CD4-positive, CD25-positive, alpha-beta regulatory T cell (primary cell): ENCODE data around the gene LDLRAD3. TPM values are rescaled to one million over a fixed set of nuclear protein-coding genes. Genes with fewer than 3 reads are reported as not detected.

ENCODE experiments used
- ATAC-seq, 2 donors: fragments of 150-1000 bp; cut with Tn5 transposase; one replicate each; pipeline ENCODE4 v1.10.0; 2021; ENCODE audit warnings: low read depth in 2 of 2, moderate number of reproducible peaks in 2 of 2, moderate library complexity in 1 of 2
- DNase-seq, 3 donors: peaks; one replicate each; pipeline versions ENCODE4 v3.0.0 to v3.0.0-alpha.2; 2012 to 2022; ENCODE audit warnings: mixed read lengths in 1 of 3
- H3K27ac ChIP-seq: one replicate; pipeline ENCODE4 v1.7.0; 2013; ENCODE audit warnings: mild to moderate bottlenecking, low read length; ENCODE audit not compliant: insufficient read depth, poor library complexity, severe bottlenecking
- H3K27me3 ChIP-seq: one replicate; pipeline ENCODE4 v1.7.0; 2013; ENCODE audit warnings: low read length; ENCODE audit not compliant: control insufficient read depth, insufficient read depth
- H3K36me3 ChIP-seq: one replicate; pipeline ENCODE4 v1.7.0; 2013; ENCODE audit warnings: mild to moderate bottlenecking, low read length, moderate library complexity; ENCODE audit not compliant: control insufficient read depth, insufficient read depth
- H3K4me1 ChIP-seq: 2 replicates; pipeline ENCODE4 v1.7.0; 2013; ENCODE audit warnings: mild to moderate bottlenecking, low read length; ENCODE audit not compliant: insufficient read depth, control insufficient read depth, poor library complexity, severe bottlenecking
- H3K4me3 ChIP-seq: one replicate; pipeline ENCODE4 v1.7.0; 2013; ENCODE audit warnings: low read depth, mild to moderate bottlenecking, low read length, moderate library complexity
- H3K9me3 ChIP-seq, 2 experiments: 1 replicate in 1 of 2; 2 replicates in 1 of 2; pipeline ENCODE4 v1.7.0; 2013; ENCODE audit warnings: low read length in 2 of 2, mild to moderate bottlenecking in 1 of 2, moderate library complexity in 1 of 2; ENCODE audit not compliant: control insufficient read depth in 2 of 2
- H3K27ac Mint-ChIP-seq, 3 donors: one replicate each; pipeline ENCODE4 v1.8.0; 2020 to 2022; ENCODE audit warnings: mild to moderate bottlenecking in 3 of 3, mixed read lengths in 3 of 3, moderate library complexity in 2 of 3
- H3K27me3 Mint-ChIP-seq: one replicate; pipeline ENCODE4 v1.8.0; 2022; ENCODE audit warnings: mild to moderate bottlenecking, mixed read lengths
- H3K36me3 Mint-ChIP-seq: one replicate; pipeline ENCODE4 v1.8.0; 2020; ENCODE audit warnings: mixed read lengths
- H3K4me1 Mint-ChIP-seq, 4 donors: one replicate each; pipeline ENCODE4 v1.8.0; 2020 to 2022; ENCODE audit warnings: mixed read lengths in 4 of 4, mild to moderate bottlenecking in 1 of 4
- H3K4me3 Mint-ChIP-seq, 4 donors: one replicate each; pipeline ENCODE4 v1.8.0; 2020 to 2022; ENCODE audit warnings: mild to moderate bottlenecking in 4 of 4, mixed read lengths in 4 of 4, moderate library complexity in 3 of 4
- H3K9me3 Mint-ChIP-seq, 7 donors: one replicate each; pipeline ENCODE4 v1.8.0; 2020 to 2022; ENCODE audit warnings: mixed read lengths in 7 of 7, mild to moderate bottlenecking in 3 of 7, moderate library complexity in 2 of 7
- polyA plus RNA-seq, 4 donors: library from polyadenylated mRNA; unstranded; fragments of 300-500 nt; fragmentation: Illumina TruSeq; gene quantifications; one replicate each; pipeline ENCODE4 v1.2.3, GENCODE V29; 2021
- total RNA-seq: library from RNA; stranded (reverse); gene quantifications from one replicate; pipeline ENCODE4 v1.2.3, GENCODE V29; 2022

LDLRAD3 gene
- total and polyA plus RNA-seq, 5 donors from 2014 or later: 0.06 TPM; not detected in 4

GRCh38 chr11:35982061-35982460 is 38.2 kb downstream of the LDLRAD3 start:
- Histone ChIP-seq H3K4me1 (no peaks in the 10 kb centered on the region), H3K36me3 (no peaks in the 10 kb centered on the region), H3K4me3 (no peak overlapping the region), H3K9me3 (no peaks in the 10 kb centered on the region), H3K27me3 (no peaks in the 10 kb centered on the region), H3K27ac (no peak overlapping the region)
- peak overlapping the region in 1 of 3 donors; percentile 53 for H3K27ac Mint-ChIP-seq
- no peaks in the 10 kb centered on the region for H3K36me3 Mint-ChIP-seq
- H3K27me3 Mint-ChIP-seq: peaks cover 4% of the 10 kb centered on the region
- H3K9me3 Mint-ChIP-seq: no peaks in the 10 kb centered on the region
- ATAC-seq (no peak), DNase-seq (no peak)
- H3K4me3 Mint-ChIP-seq: no peak overlapping the region
- no peaks in the 10 kb centered on the region for H3K4me1 Mint-ChIP-seq

- H3K27ac ChIP-seq: no peak overlapping the region
- Mint-ChIP-seq H3K27ac (no peak overlapping the region), H3K27me3 (peaks cover 4% of the 10 kb centered on the region), H3K36me3 (no peaks in the 10 kb centered on the region), H3K9me3 (peaks cover 0 to under 1% (median 0%) of the 10 kb centered on the region in 7 donors), H3K4me1 (no peaks in the 10 kb centered on the region), H3K4me3 (no peak overlapping the region)
- no peak overlapping the region for H3K4me3 ChIP-seq
- H3K4me1 ChIP-seq: no peaks in the 10 kb centered on the region
- ATAC-seq (no peak), DNase-seq (no peak)
- no peaks in the 10 kb centered on the region for H3K36me3 ChIP-seq
- H3K27me3 ChIP-seq: no peaks in the 10 kb centered on the region
- no peaks in the 10 kb centered on the region for H3K9me3 ChIP-seq
Measured at GRCh38 chr11:35983981-35984380, 40.1 kb downstream of the LDLRAD3 start.

GRCh38 chr11:35986947-35987346 is 43.1 kb downstream of the LDLRAD3 start:
- Histone ChIP-seq H3K9me3 (no peaks in the 10 kb centered on the region), H3K27me3 (no peaks in the 10 kb centered on the region), H3K4me1 (no peaks in the 10 kb centered on the region), H3K27ac (no peak overlapping the region), H3K4me3 (no peak overlapping the region), H3K36me3 (no peaks in the 10 kb centered on the region)
- no peak overlapping the region for H3K4me3 Mint-ChIP-seq
- ATAC-seq: no peak
- H3K9me3 Mint-ChIP-seq: peaks cover 0 to 2% (median 0%) of the 10 kb centered on the region in 7 donors
- DNase-seq: no peak
- no peak overlapping the region for H3K27ac Mint-ChIP-seq
- H3K27me3 Mint-ChIP-seq: peaks cover 4% of the 10 kb centered on the region
- H3K4me1 Mint-ChIP-seq: no peaks in the 10 kb centered on the region
- H3K36me3 Mint-ChIP-seq: no peaks in the 10 kb centered on the region

- H3K36me3 Mint-ChIP-seq: no peaks in the 10 kb centered on the region
- H3K27ac ChIP-seq: no peak overlapping the region
Measured at GRCh38 chr11:35990170-35990569, 46.3 kb downstream of the LDLRAD3 start.

GRCh38 chr11:35990816-35991215 is 47.0 kb downstream of the LDLRAD3 start:
- H3K36me3 Mint-ChIP-seq: no peaks in the 10 kb centered on the region
- Histone ChIP-seq H3K27me3 (peaks cover 2% of the 10 kb centered on the region), H3K4me1 (no peaks in the 10 kb centered on the region), H3K4me3 (no peak overlapping the region), H3K27ac (no peak overlapping the region), H3K36me3 (no peaks in the 10 kb centered on the region), H3K9me3 (no peaks in the 10 kb centered on the region)
- H3K4me1 Mint-ChIP-seq: no peaks in the 10 kb centered on the region
- DNase-seq: no peak
- H3K9me3 Mint-ChIP-seq: peaks cover 0 to 2% (median 0%) of the 10 kb centered on the region in 7 donors
- H3K27ac Mint-ChIP-seq: no peak overlapping the region
- H3K27me3 Mint-ChIP-seq: peaks cover 8% of the 10 kb centered on the region
- no peak for ATAC-seq
- H3K4me3 Mint-ChIP-seq: no peak overlapping the region

More at GRCh38 chr11:35990170-35990569, 46.3 kb downstream of the LDLRAD3 start:
- Histone ChIP-seq H3K4me1 (no peaks in the 10 kb centered on the region), H3K27me3 (peaks cover 2% of the 10 kb centered on the region), H3K4me3 (no peak overlapping the region), H3K36me3 (no peaks in the 10 kb centered on the region), H3K9me3 (no peaks in the 10 kb centered on the region)
- Mint-ChIP-seq H3K27me3 (peaks cover 8% of the 10 kb centered on the region), H3K4me3 (no peak overlapping the region), H3K9me3 (peaks cover 0 to 2% (median 0%) of the 10 kb centered on the region in 7 donors), H3K4me1 (no peaks in the 10 kb centered on the region), H3K27ac (no peak overlapping the region)
- ATAC-seq: no peak
- no peak for DNase-seq

GRCh38 chr11:35992548-35992947 is 48.7 kb downstream of the LDLRAD3 start:
- H3K4me3 Mint-ChIP-seq: no peak overlapping the region
- ATAC-seq: no peak

GRCh38 chr11:35994421-35994820 is 50.6 kb downstream of the LDLRAD3 start:
- no peak overlapping the region for H3K4me3 Mint-ChIP-seq
- Histone ChIP-seq H3K27me3 (peaks cover 2% of the 10 kb centered on the region), H3K4me1 (no peaks in the 10 kb centered on the region), H3K36me3 (no peaks in the 10 kb centered on the region), H3K27ac (no peak overlapping the region), H3K4me3 (no peak overlapping the region), H3K9me3 (no peaks in the 10 kb centered on the region)
- H3K27ac Mint-ChIP-seq: no peak overlapping the region
- peaks cover 0 to 2% (median 0%) of the 10 kb centered on the region in 7 donors for H3K9me3 Mint-ChIP-seq
- H3K4me1 Mint-ChIP-seq: no peaks in the 10 kb centered on the region
- peaks cover 4% of the 10 kb centered on the region for H3K27me3 Mint-ChIP-seq
- DNase-seq (peak in 1 of 3 donors; percentile 1), ATAC-seq (no peak)
- no peaks in the 10 kb centered on the region for H3K36me3 Mint-ChIP-seq

More at GRCh38 chr11:35992548-35992947, 48.7 kb downstream of the LDLRAD3 start:
- H3K9me3 Mint-ChIP-seq: peaks cover 0 to 2% (median 0%) of the 10 kb centered on the region in 7 donors
- H3K27me3 Mint-ChIP-seq: peaks cover 4% of the 10 kb centered on the region
- no peak overlapping the region for H3K27ac Mint-ChIP-seq
- peaks cover 2% of the 10 kb centered on the region for H3K27me3 ChIP-seq
- H3K36me3 Mint-ChIP-seq: no peaks in the 10 kb centered on the region
- H3K4me1 Mint-ChIP-seq: no peaks in the 10 kb centered on the region
- no peak overlapping the region for H3K27ac ChIP-seq
- H3K9me3 ChIP-seq: no peaks in the 10 kb centered on the region
- H3K36me3 ChIP-seq: no peaks in the 10 kb centered on the region
- no peaks in the 10 kb centered on the region for H3K4me1 ChIP-seq
- H3K4me3 ChIP-seq: no peak overlapping the region
- no peak for DNase-seq

GRCh38 chr11:35995681-35996271 is 51.9 kb downstream of the LDLRAD3 start:
- Histone ChIP-seq H3K27me3 (peaks cover 2% of the 10 kb centered on the region), H3K27ac (no peak overlapping the region), H3K9me3 (no peaks in the 10 kb centered on the region), H3K4me3 (no peak overlapping the region), H3K36me3 (no peaks in the 10 kb centered on the region), H3K4me1 (no peaks in the 10 kb centered on the region)
- Mint-ChIP-seq H3K9me3 (peaks cover 0 to 3% (median 0%) of the 10 kb centered on the region in 7 donors), H3K4me1 (no peaks in the 10 kb centered on the region), H3K36me3 (no peaks in the 10 kb centered on the region), H3K4me3 (no peak overlapping the region), H3K27ac (no peak overlapping the region), H3K27me3 (peaks cover 4% of the 10 kb centered on the region)
- ATAC-seq (no peak), DNase-seq (no peak)
